Ishikawa (cell line): Measurements from ENCODE around the gene HEBP2.

Experiments
- CEBPB ChIP-seq: IDR thresholded peaks from 2 replicates; pipeline ENCODE4 v1.6.1; 2012
- EGR1 ChIP-seq: IDR thresholded peaks from 2 replicates; pipeline ENCODE4 v1.6.1; 2012
- EP300 ChIP-seq: IDR thresholded peaks from 2 replicates; pipeline ENCODE4 v1.6.1; 2012; ENCODE audit warnings: borderline replicate concordance
- FOXM1 ChIP-seq: IDR thresholded peaks from 2 replicates; pipeline ENCODE4 v1.6.1; 2012; ENCODE audit warnings: low read depth, borderline replicate concordance
- MAX ChIP-seq: IDR thresholded peaks from 2 replicates; pipeline ENCODE4 v1.6.1; 2012
- NFIC ChIP-seq: IDR thresholded peaks from 2 replicates; pipeline ENCODE4 v1.6.1; 2012
- RAD21 ChIP-seq: IDR thresholded peaks from 2 replicates; pipeline ENCODE4 v1.6.1; 2012; ENCODE audit warnings: low read depth
- REST ChIP-seq: IDR thresholded peaks from 2 replicates; pipeline ENCODE4 v1.6.1; 2012; ENCODE audit warnings: low read depth, mild to moderate bottlenecking
- TAF1 ChIP-seq: IDR thresholded peaks from 2 replicates; pipeline ENCODE4 v1.6.1; 2012; ENCODE audit warnings: low read depth, mild to moderate bottlenecking
- TEAD4 ChIP-seq: IDR thresholded peaks from 2 replicates; pipeline ENCODE4 v1.6.1; 2012
- ZBTB7A ChIP-seq: IDR thresholded peaks from 2 replicates; pipeline ENCODE4 v1.6.1; 2012; ENCODE audit warnings: low read depth

GRCh38 chr6:138405816-138406413, 1.9 kb downstream of the HEBP2 start:
- TF ChIP-seq REST (no peak), RAD21 (no peak), FOXM1 (no peak), TAF1 (no peak), NFIC (no peak), TEAD4 (no peak), EP300 (no peak), CEBPB (no peak), MAX (no peak), ZBTB7A (no peak), EGR1 (no peak)
